Neural crest cell (in vitro differentiated cells): ENCODE measurements around the gene ZNF608. TPM values are rescaled to one million over a fixed set of nuclear protein-coding genes. Genes with fewer than 3 reads are reported as not detected.

Experiments used
- DNase-seq: peaks from one replicate; pipeline ENCODE4 v3.0.0; 2021; ENCODE audit warnings: low read depth, mixed read lengths, low spot score
- H3K27ac Mint-ChIP-seq: one replicate; pipeline ENCODE4 v1.8.0; 2021; ENCODE audit warnings: mild to moderate bottlenecking, mixed read lengths; ENCODE audit not compliant: unreplicated experiment
- H3K27me3 Mint-ChIP-seq: 2 replicates; pipeline ENCODE4 v1.8.0; 2021; ENCODE audit warnings: low read depth, mild to moderate bottlenecking, mixed read lengths
- H3K36me3 Mint-ChIP-seq: 2 replicates; pipeline ENCODE4 v1.8.0; 2021; ENCODE audit warnings: low read depth, mild to moderate bottlenecking, mixed read lengths
- H3K4me1 Mint-ChIP-seq: 2 replicates; pipeline ENCODE4 v1.8.0; 2021; ENCODE audit warnings: mixed read lengths
- H3K4me3 Mint-ChIP-seq: one replicate; pipeline ENCODE4 v1.8.0; 2021; ENCODE audit warnings: mild to moderate bottlenecking, mixed read lengths
- H3K9me3 Mint-ChIP-seq: 2 replicates; pipeline ENCODE4 v1.8.0; 2021; ENCODE audit warnings: mixed read lengths
- total RNA-seq: library from RNA; stranded (reverse); gene quantifications from 2 replicates; pipeline ENCODE4 v1.2.1, GENCODE V29; 2021
- TF ChIP-seq, protein P1 (sequence below): fragments of 200-600 bp; sonication (generic); conservative IDR thresholded peaks from 2 replicates; pipeline ENCODE4 v1.5.0; 2021; ENCODE audit warnings: antibody characterized with exemption, mild to moderate bottlenecking

ZNF608 gene
- total RNA-seq, 1 donor from 2014 or later, result 106 TPM

DNA sequence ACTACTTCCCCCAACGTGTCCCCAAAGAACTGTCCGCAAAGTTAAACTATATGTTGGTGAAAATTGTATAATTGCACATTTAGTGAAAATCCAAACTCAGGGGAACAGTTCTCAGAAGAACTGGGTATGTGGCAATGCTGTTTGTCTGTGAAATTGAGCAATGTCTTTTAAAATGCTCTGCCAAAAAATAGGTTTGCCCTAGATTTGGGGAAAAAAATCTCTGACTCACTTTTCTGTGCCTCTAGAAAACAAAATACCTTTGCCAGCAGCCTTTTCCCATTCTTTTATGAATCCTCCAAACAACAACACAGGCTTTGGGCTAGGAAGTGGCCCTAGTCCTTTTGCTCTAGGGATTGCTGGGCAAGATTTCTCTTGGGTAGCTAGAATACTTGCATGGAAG, 37.4 kb upstream of the ZNF608 start:
- Mint-ChIP-seq H3K9me3 (no peaks in the 10 kb centered on the region), H3K36me3 (no peaks in the 10 kb centered on the region), H3K4me1 (no peaks in the 10 kb centered on the region), H3K27me3 (no peaks in the 10 kb centered on the region), H3K27ac (no peak overlapping the region), H3K4me3 (no peak overlapping the region)
- TF ChIP-seq, protein P1, sequence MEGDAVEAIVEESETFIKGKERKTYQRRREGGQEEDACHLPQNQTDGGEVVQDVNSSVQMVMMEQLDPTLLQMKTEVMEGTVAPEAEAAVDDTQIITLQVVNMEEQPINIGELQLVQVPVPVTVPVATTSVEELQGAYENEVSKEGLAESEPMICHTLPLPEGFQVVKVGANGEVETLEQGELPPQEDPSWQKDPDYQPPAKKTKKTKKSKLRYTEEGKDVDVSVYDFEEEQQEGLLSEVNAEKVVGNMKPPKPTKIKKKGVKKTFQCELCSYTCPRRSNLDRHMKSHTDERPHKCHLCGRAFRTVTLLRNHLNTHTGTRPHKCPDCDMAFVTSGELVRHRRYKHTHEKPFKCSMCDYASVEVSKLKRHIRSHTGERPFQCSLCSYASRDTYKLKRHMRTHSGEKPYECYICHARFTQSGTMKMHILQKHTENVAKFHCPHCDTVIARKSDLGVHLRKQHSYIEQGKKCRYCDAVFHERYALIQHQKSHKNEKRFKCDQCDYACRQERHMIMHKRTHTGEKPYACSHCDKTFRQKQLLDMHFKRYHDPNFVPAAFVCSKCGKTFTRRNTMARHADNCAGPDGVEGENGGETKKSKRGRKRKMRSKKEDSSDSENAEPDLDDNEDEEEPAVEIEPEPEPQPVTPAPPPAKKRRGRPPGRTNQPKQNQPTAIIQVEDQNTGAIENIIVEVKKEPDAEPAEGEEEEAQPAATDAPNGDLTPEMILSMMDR, result no peak
- no peak for DNase-seq

DNA sequence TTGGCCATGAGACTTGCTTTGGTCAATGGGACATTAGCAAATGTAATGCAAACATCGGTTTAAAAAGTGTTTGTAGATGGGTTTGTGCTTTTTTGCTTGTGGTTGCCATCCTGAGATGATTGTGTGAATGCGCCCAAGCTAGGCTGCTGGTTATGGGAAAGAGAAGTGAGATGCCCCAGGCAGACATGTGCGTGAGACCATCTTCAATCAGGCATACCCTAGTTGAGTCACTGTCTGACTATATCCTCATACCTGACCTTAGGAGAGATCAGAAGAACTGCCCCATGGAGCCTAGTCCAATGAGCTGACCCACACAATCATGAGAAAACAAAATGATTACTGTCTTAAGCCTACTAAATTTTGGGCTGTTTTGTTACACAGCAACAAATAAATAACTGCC, 36.8 kb upstream of the ZNF608 start:
- Mint-ChIP-seq H3K27ac (no peak overlapping the region), H3K9me3 (no peaks in the 10 kb centered on the region), H3K36me3 (no peaks in the 10 kb centered on the region), H3K27me3 (no peaks in the 10 kb centered on the region), H3K4me3 (no peak overlapping the region), H3K4me1 (no peaks in the 10 kb centered on the region)
- no peak for DNase-seq
- TF ChIP-seq, protein P1, result no peak

DNA sequence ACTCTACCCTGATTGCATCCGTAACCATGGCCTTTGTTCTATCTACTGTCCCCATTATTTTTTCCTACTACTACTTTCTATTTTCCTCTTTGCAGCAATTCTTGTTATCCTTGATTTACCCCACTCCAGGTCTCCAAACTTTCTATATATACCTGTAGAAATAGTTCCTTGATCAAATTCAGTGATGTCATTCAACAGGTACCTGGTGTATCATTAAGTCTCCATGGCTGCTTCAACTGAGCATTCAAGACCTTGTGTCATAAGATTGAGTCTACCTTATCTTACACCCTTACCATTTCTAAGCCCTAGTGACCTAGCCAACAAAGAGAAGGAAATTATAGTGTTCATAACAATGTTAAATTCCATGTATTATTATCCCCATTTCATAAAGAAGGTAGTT, 35.8 kb upstream of the ZNF608 start:
- Mint-ChIP-seq H3K4me3 (no peak overlapping the region), H3K27ac (no peak overlapping the region), H3K9me3 (peaks cover 2% of the 10 kb centered on the region), H3K36me3 (no peaks in the 10 kb centered on the region), H3K27me3 (no peaks in the 10 kb centered on the region), H3K4me1 (no peaks in the 10 kb centered on the region)
- TF ChIP-seq, protein P1, result no peak
- DNase-seq, result no peak

DNA sequence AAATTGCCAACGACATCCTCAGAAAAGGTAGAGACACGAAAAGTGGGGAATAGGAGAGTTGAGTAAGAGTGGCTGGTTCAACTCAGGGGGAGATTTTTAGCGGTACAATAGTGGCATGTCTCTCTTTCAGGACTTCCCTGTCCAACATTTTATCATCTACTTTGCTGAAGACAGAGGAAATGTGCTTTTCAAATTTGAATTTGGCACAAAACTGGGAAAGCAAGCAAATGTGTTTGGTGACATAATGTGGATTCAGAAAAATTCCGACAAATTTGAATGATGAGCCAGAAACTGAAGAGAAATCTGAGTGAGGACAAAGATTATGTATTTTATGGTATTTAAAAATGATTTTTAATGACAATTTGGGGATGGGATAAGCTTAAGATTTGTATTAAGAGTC, 33.6 kb upstream of the ZNF608 start:
- H3K27me3 Mint-ChIP-seq, result no peaks in the 10 kb centered on the region

DNA sequence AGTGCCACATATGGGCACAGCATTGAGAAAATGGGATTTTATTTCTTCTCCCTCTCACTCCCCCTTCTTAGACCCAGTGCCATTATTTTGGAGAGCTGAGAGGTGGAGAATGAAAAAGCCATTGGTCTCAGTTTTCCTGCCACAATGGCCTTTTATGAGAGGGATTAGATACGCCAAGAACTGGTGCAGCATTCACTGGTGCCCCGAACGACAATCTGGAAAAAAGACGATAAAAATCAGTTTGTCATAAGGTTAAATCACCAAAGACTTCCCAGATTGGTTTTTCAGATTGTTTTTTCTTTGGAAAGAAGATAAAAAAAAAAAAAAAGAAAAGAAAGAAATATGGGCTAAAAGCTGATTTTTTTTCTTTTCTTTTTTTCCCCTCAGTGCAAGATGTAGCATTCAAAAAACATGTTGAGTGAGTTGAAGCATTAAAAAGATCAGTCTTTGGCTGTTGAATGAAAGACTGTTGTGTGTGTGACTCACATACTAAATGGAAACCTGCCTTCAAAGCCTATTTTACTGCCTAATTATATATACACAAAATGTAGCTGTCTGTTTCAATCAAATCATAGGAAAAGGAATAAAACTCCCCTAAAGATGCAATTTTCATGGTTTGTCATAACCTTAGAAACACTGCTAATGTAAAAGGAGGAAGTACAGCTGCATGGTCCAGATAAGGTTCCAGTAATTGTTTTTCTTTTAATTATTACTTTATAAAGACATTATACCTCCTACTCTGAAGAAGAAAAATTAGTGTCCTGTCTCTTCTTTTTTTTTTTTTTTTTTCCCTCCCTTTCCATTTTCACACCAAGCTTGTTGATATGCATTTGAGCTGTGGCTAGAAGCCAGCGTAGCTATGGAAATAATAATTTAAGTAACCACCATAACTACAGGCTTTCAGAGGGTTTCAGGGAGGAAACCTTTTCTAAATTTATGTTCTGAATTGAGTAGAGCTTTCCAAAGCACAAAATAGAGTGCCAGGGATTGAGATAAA, 27.2 kb upstream of the ZNF608 start:
- H3K4me3 Mint-ChIP-seq, result peak overlapping the region; percentile 12
- no peaks in the 10 kb centered on the region for H3K36me3 Mint-ChIP-seq
- peaks cover 5% of the 10 kb centered on the region for H3K4me1 Mint-ChIP-seq
- TF ChIP-seq, protein P1, result no peak
- no peaks in the 10 kb centered on the region for H3K27me3 Mint-ChIP-seq
- H3K9me3 Mint-ChIP-seq, result peaks cover 5% of the 10 kb centered on the region
- peak; percentile 3 for DNase-seq
- peak overlapping the region; percentile 7 for H3K27ac Mint-ChIP-seq

More for the DNA sequence above, 33.6 kb upstream of the ZNF608 start:
- Mint-ChIP-seq H3K27ac (no peak overlapping the region), H3K4me3 (no peak overlapping the region), H3K9me3 (peaks cover 2% of the 10 kb centered on the region), H3K4me1 (no peaks in the 10 kb centered on the region), H3K36me3 (no peaks in the 10 kb centered on the region)
- TF ChIP-seq, protein P1, result no peak
- DNase-seq, result no peak
